Mesendoderm (in vitro differentiated cells): ENCODE data around the gene NKX6-2.

Experiments used
- DNase-seq: peaks from one replicate; pipeline ENCODE4 v3.0.0; 2013
- H2AK5ac ChIP-seq: 2 replicates; pipeline ENCODE4 v1.6.1; 2013; ENCODE audit warnings: low read length, inconsistent platforms
- H2BK120ac ChIP-seq: 2 replicates; pipeline ENCODE4 v1.6.1; 2013; ENCODE audit warnings: low read depth, mild to moderate bottlenecking, low read length, moderate library complexity, mixed read lengths
- H2BK15ac ChIP-seq: replicated peaks from 2 replicates; pipeline ENCODE4 v1.6.1; 2013; ENCODE audit warnings: low read depth, mild to moderate bottlenecking, moderate library complexity
- H2BK5ac ChIP-seq: 2 replicates; pipeline ENCODE4 v1.6.1; 2013; ENCODE audit warnings: low read length, inconsistent platforms
- H3K18ac ChIP-seq: 2 replicates; pipeline ENCODE4 v1.6.1; 2013; ENCODE audit warnings: mild to moderate bottlenecking, low read length, mixed read lengths
- H3K23ac ChIP-seq: one replicate; pipeline ENCODE4 v1.6.1; 2013; ENCODE audit warnings: low read length
- H3K27ac ChIP-seq: 2 replicates; pipeline ENCODE4 v1.5.1; 2013; ENCODE audit warnings: low read depth, mild to moderate bottlenecking, inconsistent platforms, low read length, moderate library complexity
- H3K27me3 ChIP-seq: 2 replicates; pipeline ENCODE4 v1.6.1; 2013; ENCODE audit warnings: low read length, control low read depth, mild to moderate bottlenecking, inconsistent platforms; ENCODE audit not compliant: insufficient read depth, poor library complexity
- H3K36me3 ChIP-seq: 2 replicates; pipeline ENCODE4 v1.6.1; 2013; ENCODE audit warnings: low read length, inconsistent platforms; ENCODE audit not compliant: control insufficient read depth, insufficient read depth
- H3K4ac ChIP-seq: one replicate; pipeline ENCODE4 v1.6.1; 2013; ENCODE audit warnings: low read depth, mild to moderate bottlenecking, low read length, moderate library complexity
- H3K4me1 ChIP-seq: 2 replicates; pipeline ENCODE4 v1.6.1; 2013; ENCODE audit warnings: low read depth, low read length, inconsistent platforms; ENCODE audit not compliant: control insufficient read depth
- H3K4me2 ChIP-seq: 2 replicates; pipeline ENCODE4 v1.6.1; 2013; ENCODE audit warnings: low read length
- H3K4me3 ChIP-seq: 2 replicates; pipeline ENCODE4 v1.5.1; 2013; ENCODE audit warnings: mild to moderate bottlenecking, low read length
- H3K56ac ChIP-seq: one replicate; pipeline ENCODE4 v1.6.1; 2013; ENCODE audit warnings: low read length
- H3K79me1 ChIP-seq: 2 replicates; pipeline ENCODE4 v1.6.1; 2013; ENCODE audit warnings: low read length, inconsistent platforms
- H3K79me2 ChIP-seq: 2 replicates; pipeline ENCODE4 v1.6.1; 2013; ENCODE audit warnings: mild to moderate bottlenecking, low read length; ENCODE audit not compliant: control insufficient read depth, insufficient read depth
- H3K9ac ChIP-seq: 2 replicates; pipeline ENCODE4 v1.6.1; 2013; ENCODE audit warnings: low read length, inconsistent platforms
- H4K5ac ChIP-seq: one replicate; pipeline ENCODE4 v1.6.1; 2013; ENCODE audit warnings: low read length
- H4K8ac ChIP-seq: one replicate; pipeline ENCODE4 v1.6.1; 2013; ENCODE audit warnings: low read depth, mild to moderate bottlenecking, control low read depth, low read length, moderate library complexity
- WGBS: extraction: QIAGEN DNeasy Blood & Tissue Kit; methylation state at CpG from one replicate; pipeline ENCODE4 v1.1.7; 2013; ENCODE audit warnings: low lambda C conversion rate, missing lambda C conversion rate; ENCODE audit not compliant: insufficient coverage; ENCODE audit errors: extremely low coverage; 5-methylcytosine and 5-hydroxymethylcytosine counted together

NKX6-2 gene

DNA sequence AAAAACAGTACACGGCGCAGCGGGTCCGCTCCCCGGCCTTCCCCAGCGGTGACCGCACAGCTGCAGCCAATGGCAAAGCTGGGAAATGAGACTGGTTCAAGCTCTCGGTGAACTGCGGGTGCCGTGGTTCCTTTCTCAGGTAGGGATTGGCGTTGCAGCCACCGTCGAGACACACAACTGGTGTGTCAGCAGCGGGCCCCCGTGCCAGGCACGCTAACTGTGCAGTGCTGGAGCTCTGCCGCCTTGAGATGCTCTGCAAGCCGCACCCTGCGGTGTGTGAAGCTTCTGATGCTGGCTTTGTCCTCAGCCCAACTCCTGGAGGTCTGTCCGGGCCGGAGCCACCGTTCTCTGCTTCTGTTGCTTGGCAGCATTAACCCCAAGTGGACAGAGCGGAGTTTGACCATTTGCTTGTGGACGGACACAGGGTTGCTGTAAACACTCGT is 20.6 kb upstream of the NKX6-2 start:
- Histone ChIP-seq H3K4me2 (no peak overlapping the region), H2BK15ac (no peak overlapping the region), H2BK5ac (no peak overlapping the region), H3K18ac (no peak overlapping the region), H3K79me2 (no peaks in the 10 kb centered on the region), H2BK120ac (no peak overlapping the region), H3K4ac (no peak overlapping the region), H3K4me3 (no peak overlapping the region), H3K23ac (no peak overlapping the region), H3K4me1 (no peaks in the 10 kb centered on the region), H3K56ac (no peak overlapping the region), H3K36me3 (no peaks in the 10 kb centered on the region), H2AK5ac (no peak overlapping the region), H3K9ac (no peak overlapping the region), H3K79me1 (no peaks in the 10 kb centered on the region), H4K5ac (no peak overlapping the region), H3K27me3 (no peaks in the 10 kb centered on the region), H3K27ac (no peak overlapping the region), H4K8ac (no peak overlapping the region)
- no CpG with 5 or more reads among the region's 25 CpGs for WGBS
- no peak for DNase-seq

DNA sequence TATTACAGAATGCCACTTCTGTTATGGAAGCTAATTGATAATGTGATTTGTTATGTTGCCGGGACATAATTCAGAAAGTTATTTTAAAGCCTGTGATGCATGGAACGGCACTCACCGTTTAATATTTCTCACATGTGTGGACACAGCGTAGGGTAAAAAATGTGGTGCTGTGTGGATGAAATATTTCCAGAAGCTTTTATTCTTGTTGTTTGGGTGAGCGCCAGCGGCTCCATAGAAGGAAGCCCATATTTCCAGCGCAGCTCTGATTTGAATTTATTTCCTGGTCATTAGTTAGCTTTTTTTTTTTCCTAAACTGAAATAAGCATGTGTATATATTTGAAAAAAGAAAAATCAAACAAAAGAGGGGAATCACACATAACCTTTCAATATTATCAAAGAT is 20.2 kb upstream of the NKX6-2 start:
- no peak overlapping the region for H3K4me3 ChIP-seq
- no CpG with 5 or more reads among the region's 7 CpGs for whole genome bisulfite sequencing

DNA sequence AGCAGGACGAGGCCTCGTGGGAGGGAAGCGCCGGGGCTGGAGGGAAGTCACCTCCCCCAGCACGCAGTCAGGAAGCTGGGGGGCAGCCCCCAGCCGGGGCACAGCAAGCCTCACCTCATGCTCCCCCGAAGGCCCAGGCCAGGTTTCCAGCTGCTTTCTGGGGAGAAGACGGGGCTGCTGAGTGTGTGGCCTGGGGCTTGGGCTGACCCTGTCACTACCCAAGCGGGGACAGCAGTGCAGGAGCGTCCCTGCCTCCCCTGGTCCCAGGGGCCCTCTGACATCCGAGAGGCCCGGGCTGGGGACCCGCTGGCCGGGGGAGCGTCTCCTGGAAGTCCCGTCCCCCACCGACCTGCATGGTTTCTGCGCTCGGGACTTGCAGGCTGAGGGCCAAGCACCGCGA is 19.7 kb upstream of the NKX6-2 start:
- DNase-seq: no peak
- no peak overlapping the region for H2AK5ac ChIP-seq
- H3K4me1 ChIP-seq: no peaks in the 10 kb centered on the region
- H3K23ac ChIP-seq: no peak overlapping the region
- H4K8ac ChIP-seq: no peak overlapping the region
- WGBS: no CpG with 5 or more reads among the region's 21 CpGs
- no peak overlapping the region for H4K5ac ChIP-seq
- H3K27me3 ChIP-seq: no peaks in the 10 kb centered on the region
- H2BK5ac ChIP-seq: no peak overlapping the region
- H3K9ac ChIP-seq: no peak overlapping the region
- H2BK15ac ChIP-seq: no peak overlapping the region
- H2BK120ac ChIP-seq: no peak overlapping the region
- no peak overlapping the region for H3K4me2 ChIP-seq
- H3K4me3 ChIP-seq: no peak overlapping the region
- no peak overlapping the region for H3K27ac ChIP-seq
- H3K79me1 ChIP-seq: no peaks in the 10 kb centered on the region
- H3K79me2 ChIP-seq: no peaks in the 10 kb centered on the region
- H3K4ac ChIP-seq: no peak overlapping the region
- H3K18ac ChIP-seq: no peak overlapping the region
- no peak overlapping the region for H3K56ac ChIP-seq
- no peaks in the 10 kb centered on the region for H3K36me3 ChIP-seq

More for the DNA sequence above, 20.2 kb upstream of the NKX6-2 start:
- H2BK15ac ChIP-seq: no peak overlapping the region
- H3K18ac ChIP-seq: no peak overlapping the region
- H4K5ac ChIP-seq: no peak overlapping the region
- no peak overlapping the region for H3K56ac ChIP-seq
- no peak overlapping the region for H2AK5ac ChIP-seq
- no peak overlapping the region for H2BK5ac ChIP-seq
- no peaks in the 10 kb centered on the region for H3K27me3 ChIP-seq
- no peaks in the 10 kb centered on the region for H3K36me3 ChIP-seq
- no peak overlapping the region for H3K9ac ChIP-seq
- no peak overlapping the region for H3K27ac ChIP-seq
- H4K8ac ChIP-seq: no peak overlapping the region
- no peaks in the 10 kb centered on the region for H3K79me1 ChIP-seq
- H3K4ac ChIP-seq: no peak overlapping the region
- no peak overlapping the region for H3K4me2 ChIP-seq
- no peak for DNase-seq
- H3K79me2 ChIP-seq: no peaks in the 10 kb centered on the region
- H2BK120ac ChIP-seq: no peak overlapping the region
- H3K23ac ChIP-seq: no peak overlapping the region
- H3K4me1 ChIP-seq: no peaks in the 10 kb centered on the region

DNA sequence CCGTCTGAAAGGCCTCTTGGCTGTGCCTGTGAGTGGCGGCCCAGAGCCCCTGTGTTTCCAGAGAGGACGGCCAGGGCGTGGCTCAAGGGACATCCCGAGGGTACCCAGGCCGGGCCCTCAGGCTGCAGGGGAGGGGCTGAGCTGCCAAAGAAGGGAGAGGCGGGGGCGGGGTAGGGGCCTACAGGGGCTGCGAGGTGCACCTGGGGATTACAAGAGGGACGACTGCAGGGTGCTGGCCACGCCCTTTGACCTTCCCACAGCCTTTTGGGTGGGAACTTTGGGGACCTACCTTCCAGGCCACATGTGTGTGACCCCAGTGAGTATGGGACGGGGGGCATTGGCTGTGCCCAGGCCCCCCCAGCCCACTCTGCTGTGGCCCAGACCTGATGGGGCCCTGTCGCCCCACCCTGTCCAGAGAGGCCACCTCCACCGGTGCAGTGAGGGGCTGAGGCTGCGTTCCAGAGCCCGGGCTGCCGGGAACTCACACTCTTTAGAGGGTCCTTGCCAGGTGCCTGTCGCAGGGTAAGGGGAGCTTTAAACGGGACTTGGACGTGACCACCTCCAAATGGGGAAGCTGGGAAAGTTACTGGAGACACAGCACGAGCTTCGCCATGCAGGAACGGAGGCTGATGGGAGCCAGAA is 19.0 kb upstream of the NKX6-2 start:
- H3K27ac ChIP-seq: no peak overlapping the region
- DNase-seq: no peak

DNA sequence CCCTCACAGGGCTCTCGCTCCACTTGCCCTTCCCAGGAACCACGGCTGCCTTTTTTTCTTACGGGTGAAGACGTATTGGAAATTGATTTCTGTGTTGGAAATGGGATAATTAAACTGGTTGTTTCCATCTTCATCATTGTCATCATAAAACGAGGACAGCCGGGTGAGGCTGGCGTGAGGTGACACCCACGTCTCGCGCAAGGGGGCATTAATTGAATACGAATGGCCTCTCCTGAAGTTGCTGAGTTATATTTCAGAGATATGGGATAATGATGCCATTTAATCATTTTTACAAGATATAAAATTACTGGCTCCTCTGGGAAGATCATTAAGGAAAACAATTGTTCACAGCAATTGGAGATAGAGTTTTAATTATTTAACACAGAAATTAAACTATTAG is 18.3 kb upstream of the NKX6-2 start:
- no peak overlapping the region for H4K5ac ChIP-seq
- DNase-seq: no peak
- no peak overlapping the region for H3K18ac ChIP-seq
- H3K4me1 ChIP-seq: no peaks in the 10 kb centered on the region
- no peak overlapping the region for H2BK120ac ChIP-seq
- no peak overlapping the region for H2BK15ac ChIP-seq
- H3K27ac ChIP-seq: no peak overlapping the region
- H2BK5ac ChIP-seq: no peak overlapping the region
- no peak overlapping the region for H4K8ac ChIP-seq
- H3K4me2 ChIP-seq: no peak overlapping the region
- H3K79me1 ChIP-seq: no peaks in the 10 kb centered on the region
- no CpG with 5 or more reads among the region's 11 CpGs for WGBS
- no peaks in the 10 kb centered on the region for H3K36me3 ChIP-seq
- no peak overlapping the region for H2AK5ac ChIP-seq
- H3K4ac ChIP-seq: no peak overlapping the region
- no peak overlapping the region for H3K9ac ChIP-seq
- no peak overlapping the region for H3K23ac ChIP-seq
- H3K79me2 ChIP-seq: no peaks in the 10 kb centered on the region
- H3K56ac ChIP-seq: no peak overlapping the region
- H3K4me3 ChIP-seq: no peak overlapping the region
- no peaks in the 10 kb centered on the region for H3K27me3 ChIP-seq

More for the DNA sequence above, 19.0 kb upstream of the NKX6-2 start:
- Histone ChIP-seq H2AK5ac (no peak overlapping the region), H3K79me1 (no peaks in the 10 kb centered on the region), H3K4ac (no peak overlapping the region), H4K5ac (no peak overlapping the region), H3K79me2 (no peaks in the 10 kb centered on the region), H3K27me3 (no peaks in the 10 kb centered on the region), H2BK5ac (no peak overlapping the region), H3K18ac (no peak overlapping the region), H3K36me3 (no peaks in the 10 kb centered on the region), H2BK15ac (no peak overlapping the region), H3K56ac (no peak overlapping the region), H3K9ac (no peak overlapping the region), H3K4me2 (no peak overlapping the region), H4K8ac (no peak overlapping the region), H3K23ac (no peak overlapping the region), H2BK120ac (no peak overlapping the region), H3K4me1 (no peaks in the 10 kb centered on the region), H3K4me3 (no peak overlapping the region)
- no CpG with 5 or more reads among the region's 23 CpGs for WGBS
